Measurements from ENCODE around the gene RAP1GAP2.

DNA sequence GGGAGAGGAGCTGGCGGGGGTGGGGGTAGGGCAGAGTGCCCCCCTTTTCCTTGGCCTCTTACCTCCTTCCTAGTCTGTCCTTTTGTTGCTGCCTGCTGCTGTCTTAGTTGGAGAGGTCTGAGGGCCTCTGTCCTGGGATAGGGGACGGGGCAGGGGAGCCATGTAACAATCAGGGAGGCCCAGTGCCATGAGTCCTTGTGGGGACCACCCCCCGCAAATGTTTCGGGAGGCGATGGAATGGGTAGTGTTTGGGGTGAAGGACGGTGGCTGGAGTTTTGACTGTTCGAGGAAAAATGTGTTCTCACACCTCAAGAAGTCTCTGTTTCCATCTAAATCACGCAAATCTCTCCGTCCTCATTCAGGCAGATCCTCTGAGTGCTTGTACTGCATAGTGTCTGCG lies 168.1 kb downstream of the RAP1GAP2 start:
- TF ChIP-seq, protein P1, sequence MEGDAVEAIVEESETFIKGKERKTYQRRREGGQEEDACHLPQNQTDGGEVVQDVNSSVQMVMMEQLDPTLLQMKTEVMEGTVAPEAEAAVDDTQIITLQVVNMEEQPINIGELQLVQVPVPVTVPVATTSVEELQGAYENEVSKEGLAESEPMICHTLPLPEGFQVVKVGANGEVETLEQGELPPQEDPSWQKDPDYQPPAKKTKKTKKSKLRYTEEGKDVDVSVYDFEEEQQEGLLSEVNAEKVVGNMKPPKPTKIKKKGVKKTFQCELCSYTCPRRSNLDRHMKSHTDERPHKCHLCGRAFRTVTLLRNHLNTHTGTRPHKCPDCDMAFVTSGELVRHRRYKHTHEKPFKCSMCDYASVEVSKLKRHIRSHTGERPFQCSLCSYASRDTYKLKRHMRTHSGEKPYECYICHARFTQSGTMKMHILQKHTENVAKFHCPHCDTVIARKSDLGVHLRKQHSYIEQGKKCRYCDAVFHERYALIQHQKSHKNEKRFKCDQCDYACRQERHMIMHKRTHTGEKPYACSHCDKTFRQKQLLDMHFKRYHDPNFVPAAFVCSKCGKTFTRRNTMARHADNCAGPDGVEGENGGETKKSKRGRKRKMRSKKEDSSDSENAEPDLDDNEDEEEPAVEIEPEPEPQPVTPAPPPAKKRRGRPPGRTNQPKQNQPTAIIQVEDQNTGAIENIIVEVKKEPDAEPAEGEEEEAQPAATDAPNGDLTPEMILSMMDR (IDR thresholded peaks at IDR 0.05; ENCODE audit: low read length), result no peak
- TF ChIP-seq EZH2phosphoT487 (IDR thresholded peaks at IDR 0.05; ENCODE audit: low read length) (no peak), EZH2 (optimal IDR thresholded peaks at IDR 0.05; ENCODE audit: low read depth, low read length) (no peak)

Measured in MM.1S (cell line).